ENCODE measurements around the gene FOXE3. TPM values are rescaled to one million over a fixed set of nuclear protein-coding genes. Genes with fewer than 3 reads are reported as not detected.
A peak's percentile ranks its signal among the peaks of the same experiment; 100 is the strongest.

FOXE3 gene
- total and polyA plus RNA-seq, 2 donors (not counting 1 experiment from before 2014, with no cell fraction given): not detected

DNA sequence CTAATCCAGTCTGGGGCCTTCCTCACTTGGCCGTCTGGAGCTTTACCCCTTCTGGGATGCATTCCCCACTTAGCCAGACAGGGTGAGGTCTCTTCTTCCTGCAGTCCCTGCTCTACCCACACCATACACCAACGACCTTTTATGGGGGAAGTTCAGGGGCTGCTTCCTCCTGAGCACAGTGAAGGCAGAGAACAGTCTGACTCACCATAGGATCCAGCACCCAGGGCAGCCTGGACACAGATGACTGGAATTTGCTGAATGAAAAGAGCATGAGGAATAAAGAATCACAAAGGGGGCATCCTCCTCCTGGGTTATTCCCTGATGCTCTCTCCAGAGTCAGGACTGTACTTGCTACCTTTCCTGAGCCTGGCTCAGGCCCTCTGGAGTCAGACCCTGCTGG, 4.6 kb upstream of the FOXE3 start:
- H3K4me3 ChIP-seq (replicated peaks in 1 of 4; ENCODE audit: control extremely low read depth in 1 of 4, insufficient read depth in 1 of 4, low read depth in 3 of 4, low read length in 4 of 4): no peak overlapping the region

DNA sequence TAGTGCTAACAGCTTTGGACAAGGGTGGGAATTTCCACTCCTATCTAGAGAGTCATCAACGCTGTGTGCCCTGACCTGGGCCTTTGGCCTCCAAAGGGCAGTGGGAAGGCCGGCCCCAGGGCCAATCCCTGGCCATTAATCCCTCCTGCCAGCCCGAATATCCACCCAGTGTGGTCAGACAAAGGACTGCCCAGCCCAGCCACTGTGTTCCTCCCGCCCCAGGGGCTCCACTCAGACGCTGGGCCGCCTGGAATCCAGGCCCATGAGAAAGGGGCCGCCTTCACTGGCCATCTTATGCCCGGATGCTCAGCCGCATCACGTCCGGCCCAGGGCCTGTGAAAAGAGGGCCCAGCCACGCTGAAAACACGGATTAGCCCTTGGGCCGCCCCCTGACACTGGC, 3.6 kb upstream of the FOXE3 start:
- Histone ChIP-seq H3K9me3 (ENCODE audit: control insufficient read depth, insufficient read depth, low read depth, low read length) (no peaks in the 10 kb centered on the region), H3K4me1 (ENCODE audit: control insufficient read depth, extremely low read depth, insufficient read depth, low read length) (no peaks in the 10 kb centered on the region), H3K36me3 (ENCODE audit: control insufficient read depth, insufficient read depth, low read length) (no peaks in the 10 kb centered on the region), H3K4me2 (ENCODE audit: extremely low read depth, insufficient read depth, low read length) (no peak overlapping the region), H2AFZ (ENCODE audit: low read length) (no peak overlapping the region), H3K4me3 (replicated peaks in 1 of 4; ENCODE audit: control extremely low read depth in 1 of 4, insufficient read depth in 1 of 4, low read depth in 3 of 4, low read length in 4 of 4) (no peak overlapping the region), H3K27me3 (ENCODE audit: control insufficient read depth, insufficient read depth, low read length) (peaks cover 16% of the 10 kb centered on the region), H4K20me1 (ENCODE audit: control insufficient read depth, extremely low read depth, insufficient read depth, low read length) (no peaks in the 10 kb centered on the region), H3K27ac (ENCODE audit: insufficient read depth, low read length) (no peak overlapping the region), H3K79me2 (ENCODE audit: control insufficient read depth, insufficient read depth, low read length) (no peaks in the 10 kb centered on the region), H3K9ac (ENCODE audit: insufficient read depth, low read length) (no peak overlapping the region)
- DNase-seq (ENCODE audit: low read depth in 2 of 2): no peak
- TF ChIP-seq, protein P1, sequence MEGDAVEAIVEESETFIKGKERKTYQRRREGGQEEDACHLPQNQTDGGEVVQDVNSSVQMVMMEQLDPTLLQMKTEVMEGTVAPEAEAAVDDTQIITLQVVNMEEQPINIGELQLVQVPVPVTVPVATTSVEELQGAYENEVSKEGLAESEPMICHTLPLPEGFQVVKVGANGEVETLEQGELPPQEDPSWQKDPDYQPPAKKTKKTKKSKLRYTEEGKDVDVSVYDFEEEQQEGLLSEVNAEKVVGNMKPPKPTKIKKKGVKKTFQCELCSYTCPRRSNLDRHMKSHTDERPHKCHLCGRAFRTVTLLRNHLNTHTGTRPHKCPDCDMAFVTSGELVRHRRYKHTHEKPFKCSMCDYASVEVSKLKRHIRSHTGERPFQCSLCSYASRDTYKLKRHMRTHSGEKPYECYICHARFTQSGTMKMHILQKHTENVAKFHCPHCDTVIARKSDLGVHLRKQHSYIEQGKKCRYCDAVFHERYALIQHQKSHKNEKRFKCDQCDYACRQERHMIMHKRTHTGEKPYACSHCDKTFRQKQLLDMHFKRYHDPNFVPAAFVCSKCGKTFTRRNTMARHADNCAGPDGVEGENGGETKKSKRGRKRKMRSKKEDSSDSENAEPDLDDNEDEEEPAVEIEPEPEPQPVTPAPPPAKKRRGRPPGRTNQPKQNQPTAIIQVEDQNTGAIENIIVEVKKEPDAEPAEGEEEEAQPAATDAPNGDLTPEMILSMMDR (conservative IDR thresholded peaks at IDR 0.05 in 1 of 2, IDR thresholded peaks at IDR 0.05 in 1 of 2; ENCODE audit: low read depth in 1 of 2, low read length in 2 of 2): no peak
- TF ChIP-seq EZH2 (IDR thresholded peaks at IDR 0.05; ENCODE audit: low read length, missing control alignments): no peak

More for the DNA sequence above, 4.6 kb upstream of the FOXE3 start:
- no peaks in the 10 kb centered on the region for H3K36me3 ChIP-seq (ENCODE audit: control insufficient read depth, insufficient read depth, low read length)
- TF ChIP-seq, protein P1 (conservative IDR thresholded peaks at IDR 0.05 in 1 of 2, IDR thresholded peaks at IDR 0.05 in 1 of 2; ENCODE audit: low read depth in 1 of 2, low read length in 2 of 2): no peak
- no peak for TF ChIP-seq EZH2 (IDR thresholded peaks at IDR 0.05; ENCODE audit: low read length, missing control alignments)
- DNase-seq (ENCODE audit: low read depth in 2 of 2): no peak
- no peak overlapping the region for H3K9ac ChIP-seq (ENCODE audit: insufficient read depth, low read length)
- no peak overlapping the region for H2AFZ ChIP-seq (ENCODE audit: low read length)
- H3K79me2 ChIP-seq (ENCODE audit: control insufficient read depth, insufficient read depth, low read length): no peaks in the 10 kb centered on the region
- no peak overlapping the region for H3K27ac ChIP-seq (ENCODE audit: insufficient read depth, low read length)
- no peaks in the 10 kb centered on the region for H3K4me1 ChIP-seq (ENCODE audit: control insufficient read depth, extremely low read depth, insufficient read depth, low read length)
- H3K27me3 ChIP-seq (ENCODE audit: control insufficient read depth, insufficient read depth, low read length): peaks cover 16% of the 10 kb centered on the region
- H4K20me1 ChIP-seq (ENCODE audit: control insufficient read depth, extremely low read depth, insufficient read depth, low read length): no peaks in the 10 kb centered on the region
- H3K9me3 ChIP-seq (ENCODE audit: control insufficient read depth, insufficient read depth, low read depth, low read length): no peaks in the 10 kb centered on the region
- no peak overlapping the region for H3K4me2 ChIP-seq (ENCODE audit: extremely low read depth, insufficient read depth, low read length)

DNA sequence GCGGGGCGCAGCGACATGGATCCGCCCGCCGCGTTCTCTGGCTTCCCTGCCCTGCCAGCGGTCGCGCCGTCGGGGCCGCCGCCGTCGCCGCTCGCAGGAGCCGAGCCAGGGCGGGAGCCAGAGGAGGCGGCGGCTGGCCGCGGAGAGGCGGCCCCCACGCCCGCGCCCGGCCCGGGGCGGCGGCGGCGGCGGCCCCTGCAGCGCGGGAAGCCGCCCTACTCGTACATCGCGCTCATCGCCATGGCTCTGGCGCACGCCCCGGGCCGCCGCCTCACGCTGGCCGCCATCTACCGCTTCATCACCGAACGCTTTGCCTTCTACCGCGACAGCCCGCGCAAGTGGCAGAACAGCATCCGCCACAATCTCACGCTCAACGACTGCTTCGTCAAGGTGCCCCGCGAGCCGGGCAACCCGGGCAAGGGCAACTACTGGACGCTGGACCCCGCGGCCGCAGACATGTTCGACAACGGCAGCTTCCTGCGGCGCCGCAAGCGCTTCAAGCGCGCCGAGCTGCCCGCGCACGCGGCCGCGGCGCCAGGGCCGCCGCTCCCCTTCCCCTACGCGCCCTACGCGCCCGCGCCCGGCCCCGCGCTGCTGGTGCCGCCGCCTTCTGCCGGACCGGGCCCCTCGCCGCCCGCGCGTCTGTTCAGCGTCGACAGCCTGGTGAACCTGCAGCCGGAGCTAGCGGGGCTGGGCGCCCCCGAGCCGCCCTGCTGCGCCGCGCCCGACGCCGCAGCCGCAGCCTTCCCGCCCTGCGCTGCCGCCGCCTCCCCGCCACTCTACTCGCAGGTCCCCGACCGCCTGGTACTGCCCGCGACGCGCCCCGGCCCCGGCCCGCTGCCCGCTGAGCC, 459 bp downstream of the FOXE3 start:
- H3K4me2 ChIP-seq (ENCODE audit: extremely low read depth, insufficient read depth, low read length): peak overlapping the region; percentile 51
- no peak overlapping the region for H3K27ac ChIP-seq (ENCODE audit: insufficient read depth, low read length)
- H2AFZ ChIP-seq (ENCODE audit: low read length): peak overlapping the region; percentile 44
- H4K20me1 ChIP-seq (ENCODE audit: control insufficient read depth, extremely low read depth, insufficient read depth, low read length): no peaks in the 10 kb centered on the region
- peak overlapping the region in 1 of 4 experiments; percentile 27 for H3K4me3 ChIP-seq (replicated peaks in 1 of 4; ENCODE audit: control extremely low read depth in 1 of 4, insufficient read depth in 1 of 4, low read depth in 3 of 4, low read length in 4 of 4)
- peaks cover 24% of the 10 kb centered on the region for H3K27me3 ChIP-seq (ENCODE audit: control insufficient read depth, insufficient read depth, low read length)
- no peaks in the 10 kb centered on the region for H3K36me3 ChIP-seq (ENCODE audit: control insufficient read depth, insufficient read depth, low read length)
- H3K4me1 ChIP-seq (ENCODE audit: control insufficient read depth, extremely low read depth, insufficient read depth, low read length): no peaks in the 10 kb centered on the region
- H3K9me3 ChIP-seq (ENCODE audit: control insufficient read depth, insufficient read depth, low read depth, low read length): no peaks in the 10 kb centered on the region
- no peak overlapping the region for H3K9ac ChIP-seq (ENCODE audit: insufficient read depth, low read length)
- TF ChIP-seq EZH2 (IDR thresholded peaks at IDR 0.05; ENCODE audit: low read length, missing control alignments): peak; percentile 91
- TF ChIP-seq, protein P1 (conservative IDR thresholded peaks at IDR 0.05 in 1 of 2, IDR thresholded peaks at IDR 0.05 in 1 of 2; ENCODE audit: low read depth in 1 of 2, low read length in 2 of 2): no peak
- H3K79me2 ChIP-seq (ENCODE audit: control insufficient read depth, insufficient read depth, low read length): no peaks in the 10 kb centered on the region
- DNase-seq (ENCODE audit: low read depth in 2 of 2): no peak

Measured in fibroblast of lung (primary cell).